Measurements from ENCODE around the gene SUGCT.
"Not testable (repeated sequence)": the region's sequence is repeated elsewhere in the genome, so short reads cannot be mapped to it uniquely, and the experiment has no call there.

SUGCT gene

GRCh38 chr7:40597517-40597916, 462.7 kb downstream of the SUGCT start:
- in situ Hi-C loops (cut with HindIII; ENCODE audit: low pct_unique_long_range_greater_than_20kb, low sequenced_read_pairs): no loop called here
- no peak for TF ChIP-seq JUND (IDR thresholded peaks at IDR 0.05; ENCODE audit: low read depth)
- no peak for DNase-seq (ENCODE audit: low read depth in 1 of 2, low spot score in 1 of 2)

- no peak for TF ChIP-seq JUND (IDR thresholded peaks at IDR 0.05; ENCODE audit: low read depth)
- in situ Hi-C loops (cut with HindIII; ENCODE audit: low pct_unique_long_range_greater_than_20kb, low sequenced_read_pairs): no loop called here
- no peak for DNase-seq (ENCODE audit: low read depth in 1 of 2, low spot score in 1 of 2)
Observed at GRCh38 chr7:40598915-40599314, 464.1 kb downstream of the SUGCT start.

GRCh38 chr7:40599836-40600235, 465.0 kb downstream of the SUGCT start:
- in situ Hi-C loops (cut with HindIII; ENCODE audit: low pct_unique_long_range_greater_than_20kb, low sequenced_read_pairs): no loop called here
- no peak for TF ChIP-seq JUND (IDR thresholded peaks at IDR 0.05; ENCODE audit: low read depth)

GRCh38 chr7:40602351-40602750, 467.5 kb downstream of the SUGCT start:
- in situ Hi-C loops (cut with HindIII; ENCODE audit: low pct_unique_long_range_greater_than_20kb, low sequenced_read_pairs); DNase-seq (ENCODE audit: low read depth in 1 of 2, low spot score in 1 of 2): not testable (repeated sequence)

More at GRCh38 chr7:40599836-40600235, 465.0 kb downstream of the SUGCT start:
- no peak for DNase-seq (ENCODE audit: low read depth in 1 of 2, low spot score in 1 of 2)

GRCh38 chr7:40604601-40605438, 470.0 kb downstream of the SUGCT start:
- in situ Hi-C loops (cut with HindIII; ENCODE audit: low pct_unique_long_range_greater_than_20kb, low sequenced_read_pairs): no loop called here
- no peak for TF ChIP-seq JUND (IDR thresholded peaks at IDR 0.05; ENCODE audit: low read depth)
- peak; percentile 49 to 74 for DNase-seq (ENCODE audit: low read depth in 1 of 2, low spot score in 1 of 2)

- DNase-seq (ENCODE audit: low read depth in 1 of 2, low spot score in 1 of 2): no peak
- TF ChIP-seq JUND (IDR thresholded peaks at IDR 0.05; ENCODE audit: low read depth): no peak
- in situ Hi-C loops (cut with HindIII; ENCODE audit: low pct_unique_long_range_greater_than_20kb, low sequenced_read_pairs): no loop called here
Observed at GRCh38 chr7:40608321-40609075, 473.7 kb downstream of the SUGCT start.

GRCh38 chr7:40610461-40610860, 475.7 kb downstream of the SUGCT start:
- TF ChIP-seq JUND (IDR thresholded peaks at IDR 0.05; ENCODE audit: low read depth): no peak
- in situ Hi-C loops (cut with HindIII; ENCODE audit: low pct_unique_long_range_greater_than_20kb, low sequenced_read_pairs): no loop called here
- no peak for DNase-seq (ENCODE audit: low read depth in 1 of 2, low spot score in 1 of 2)

- in situ Hi-C loops (cut with HindIII; ENCODE audit: low pct_unique_long_range_greater_than_20kb, low sequenced_read_pairs): no loop called here
- no peak for DNase-seq (ENCODE audit: low read depth in 1 of 2, low spot score in 1 of 2)
- TF ChIP-seq JUND (IDR thresholded peaks at IDR 0.05; ENCODE audit: low read depth): no peak
Observed at GRCh38 chr7:40611095-40611871, 476.5 kb downstream of the SUGCT start.

- DNase-seq (ENCODE audit: low read depth in 1 of 2, low spot score in 1 of 2): no peak
- in situ Hi-C loops (cut with HindIII; ENCODE audit: low pct_unique_long_range_greater_than_20kb, low sequenced_read_pairs): no loop called here
- no peak for TF ChIP-seq JUND (IDR thresholded peaks at IDR 0.05; ENCODE audit: low read depth)
Observed at GRCh38 chr7:40612298-40612697, 477.5 kb downstream of the SUGCT start.

GRCh38 chr7:40619647-40620046, 484.8 kb downstream of the SUGCT start:
- in situ Hi-C loops (cut with HindIII; ENCODE audit: low pct_unique_long_range_greater_than_20kb, low sequenced_read_pairs): no loop called here
- TF ChIP-seq JUND (IDR thresholded peaks at IDR 0.05; ENCODE audit: low read depth): no peak
- no peak for DNase-seq (ENCODE audit: low read depth in 1 of 2, low spot score in 1 of 2)

- no peak for TF ChIP-seq JUND (IDR thresholded peaks at IDR 0.05; ENCODE audit: low read depth)
- no peak for DNase-seq (ENCODE audit: low read depth in 1 of 2, low spot score in 1 of 2)
- in situ Hi-C loops (cut with HindIII; ENCODE audit: low pct_unique_long_range_greater_than_20kb, low sequenced_read_pairs): no loop called here
Observed at GRCh38 chr7:40621592-40621998, 486.8 kb downstream of the SUGCT start.

GRCh38 chr7:40622941-40623501, 488.2 kb downstream of the SUGCT start:
- no peak for TF ChIP-seq JUND (IDR thresholded peaks at IDR 0.05; ENCODE audit: low read depth)
- DNase-seq (ENCODE audit: low read depth in 1 of 2, low spot score in 1 of 2): no peak
- in situ Hi-C loops (cut with HindIII; ENCODE audit: low pct_unique_long_range_greater_than_20kb, low sequenced_read_pairs): no loop called here
